Breast epithelium (tissue), 3 donors: ENCODE results near the gene LRRC49.

Experiments
- POLR2A ChIP-seq: fragments of 450-650 bp; IDR thresholded peaks from one replicate; pipeline ENCODE4 v1.6.1; 2016; ENCODE audit warnings: antibody characterized with exemption, mild to moderate bottlenecking, moderate library complexity
- TF ChIP-seq, protein P1 (sequence below), 3 donors: fragments of 450-650 bp; IDR thresholded peaks; one replicate each; pipeline ENCODE4 v1.5.1; 2016 to 2017; ENCODE audit warnings: antibody characterized with exemption in 3 of 3, mild to moderate bottlenecking in 3 of 3, moderate library complexity in 3 of 3

DNA sequence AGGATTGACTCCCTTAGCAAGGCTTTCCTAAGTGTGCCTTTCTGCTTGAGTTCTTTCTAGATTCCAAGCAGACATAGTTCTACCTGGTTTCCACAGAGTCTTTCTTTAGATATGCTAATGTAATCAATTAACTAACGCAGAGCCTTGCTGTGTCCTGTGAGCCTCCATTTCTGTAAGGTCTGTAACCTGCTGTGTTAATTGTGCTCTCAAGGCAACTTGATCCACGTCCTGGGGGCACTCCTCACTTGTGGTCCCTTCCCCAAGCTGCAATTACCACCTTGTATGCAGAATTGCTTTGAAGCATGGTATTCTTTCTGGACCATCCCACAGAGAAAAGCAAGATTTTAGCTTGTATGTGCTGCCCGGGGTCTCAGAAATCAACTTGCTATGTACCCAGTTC lies 193.2 kb downstream of the LRRC49 start:
- TF ChIP-seq, protein P1, sequence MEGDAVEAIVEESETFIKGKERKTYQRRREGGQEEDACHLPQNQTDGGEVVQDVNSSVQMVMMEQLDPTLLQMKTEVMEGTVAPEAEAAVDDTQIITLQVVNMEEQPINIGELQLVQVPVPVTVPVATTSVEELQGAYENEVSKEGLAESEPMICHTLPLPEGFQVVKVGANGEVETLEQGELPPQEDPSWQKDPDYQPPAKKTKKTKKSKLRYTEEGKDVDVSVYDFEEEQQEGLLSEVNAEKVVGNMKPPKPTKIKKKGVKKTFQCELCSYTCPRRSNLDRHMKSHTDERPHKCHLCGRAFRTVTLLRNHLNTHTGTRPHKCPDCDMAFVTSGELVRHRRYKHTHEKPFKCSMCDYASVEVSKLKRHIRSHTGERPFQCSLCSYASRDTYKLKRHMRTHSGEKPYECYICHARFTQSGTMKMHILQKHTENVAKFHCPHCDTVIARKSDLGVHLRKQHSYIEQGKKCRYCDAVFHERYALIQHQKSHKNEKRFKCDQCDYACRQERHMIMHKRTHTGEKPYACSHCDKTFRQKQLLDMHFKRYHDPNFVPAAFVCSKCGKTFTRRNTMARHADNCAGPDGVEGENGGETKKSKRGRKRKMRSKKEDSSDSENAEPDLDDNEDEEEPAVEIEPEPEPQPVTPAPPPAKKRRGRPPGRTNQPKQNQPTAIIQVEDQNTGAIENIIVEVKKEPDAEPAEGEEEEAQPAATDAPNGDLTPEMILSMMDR (IDR thresholded peaks at IDR 0.05): no peak
- TF ChIP-seq POLR2A: no peak
